GM23338 (cell line): ENCODE results near the gene MAP2K3. TPM values are rescaled to one million over a fixed set of nuclear protein-coding genes. Genes with fewer than 3 reads are reported as not detected.

Source experiments
- ATAC-seq: fragments of 200-7000 bp; cut with Tn5 transposase; 3 replicates; pipeline ENCODE4 v1.9.1; 2020
- DNase-seq: peaks from one replicate; pipeline ENCODE4 v3.0.0-alpha.2; 2015; ENCODE audit warnings: low spot score
- H2AFZ ChIP-seq: fragments of 200-600 bp; sonication (generic); 2 replicates; pipeline ENCODE4 v1.8.0; 2016; ENCODE audit warnings: antibody characterized with exemption, mild to moderate bottlenecking, moderate library complexity
- H3F3A ChIP-seq: fragments of 200-600 bp; sonication (generic); replicated peaks from 2 replicates; pipeline ENCODE4 v1.8.0; 2017; ENCODE audit warnings: antibody characterized with exemption, mixed run types, low read depth
- H3K27ac ChIP-seq: fragments of 200-600 bp; sonication (generic); 2 replicates; pipeline ENCODE4 v1.6.1; 2016; ENCODE audit warnings: low read depth
- H3K27me3 ChIP-seq: fragments of 200-600 bp; sonication (generic); 2 replicates; pipeline ENCODE4 v1.8.0; 2016; ENCODE audit warnings: mild to moderate bottlenecking, mixed run types, moderate library complexity; ENCODE audit not compliant: insufficient read depth
- H3K36me3 ChIP-seq: fragments of 200-600 bp; sonication (generic); 2 replicates; pipeline ENCODE4 v1.8.0; 2016; ENCODE audit warnings: mild to moderate bottlenecking; ENCODE audit not compliant: insufficient read depth
- H3K4me1 ChIP-seq: fragments of 200-600 bp; sonication (generic); 2 replicates; pipeline ENCODE4 v1.8.0; 2016; ENCODE audit warnings: mild to moderate bottlenecking, moderate library complexity; ENCODE audit not compliant: insufficient read depth
- H3K4me2 ChIP-seq: fragments of 200-600 bp; sonication (generic); 2 replicates; pipeline ENCODE4 v1.7.1; 2017; ENCODE audit warnings: mixed run types
- H3K4me3 ChIP-seq: fragments of 200-600 bp; sonication (generic); 2 replicates; pipeline ENCODE4 v1.6.1; 2016; ENCODE audit warnings: mixed run types
- H3K79me2 ChIP-seq: fragments of 200-600 bp; sonication (generic); replicated peaks from 2 replicates; pipeline ENCODE4 v1.8.0; 2017; ENCODE audit warnings: mild to moderate bottlenecking; ENCODE audit not compliant: insufficient read depth
- H3K9me2 ChIP-seq: fragments of 200-600 bp; sonication (generic); 2 replicates; pipeline ENCODE4 v1.8.0; 2017; ENCODE audit not compliant: insufficient read depth
- H4K20me1 ChIP-seq: fragments of 200-600 bp; sonication (generic); replicated peaks from 2 replicates; pipeline ENCODE4 v1.8.0; 2017; ENCODE audit warnings: mild to moderate bottlenecking; ENCODE audit not compliant: insufficient read depth
- H3K27ac Mint-ChIP-seq: 2 replicates; pipeline ENCODE4 v1.8.0; 2020; ENCODE audit warnings: inconsistent platforms, mild to moderate bottlenecking, moderate library complexity, mixed read lengths
- H3K27me3 Mint-ChIP-seq: 3 replicates; pipeline ENCODE4 v1.8.0; 2022; ENCODE audit warnings: low read depth, mild to moderate bottlenecking, moderate library complexity, mixed read lengths, inconsistent platforms; ENCODE audit not compliant: insufficient read depth, poor library complexity
- H3K36me3 Mint-ChIP-seq: 3 replicates; pipeline ENCODE4 v1.8.0; 2021; ENCODE audit warnings: low read depth, mild to moderate bottlenecking, inconsistent platforms, moderate library complexity, mixed read lengths
- H3K4me1 Mint-ChIP-seq: 3 replicates; pipeline ENCODE4 v1.8.0; 2020; ENCODE audit warnings: mild to moderate bottlenecking, inconsistent platforms, mixed read lengths
- H3K4me3 Mint-ChIP-seq: 3 replicates; pipeline ENCODE4 v1.8.0; 2021; ENCODE audit warnings: moderate library complexity, mild to moderate bottlenecking, inconsistent platforms, mixed read lengths
- H3K9me3 Mint-ChIP-seq: 3 replicates; pipeline ENCODE4 v1.8.0; 2020; ENCODE audit warnings: moderate library complexity, mild to moderate bottlenecking, inconsistent platforms, mixed read lengths
- CREB1 ChIP-seq: fragments of 250-450 bp; sonication (Bioruptor Pico); IDR thresholded peaks from 2 replicates; pipeline ENCODE4 v1.5.0; 2020; ENCODE audit warnings: low read depth, mild to moderate bottlenecking, moderate library complexity
- JUNB ChIP-seq: IDR thresholded peaks from one replicate; pipeline ENCODE4 v1.6.1; 2016; ENCODE audit warnings: antibody characterized with exemption; ENCODE audit not compliant: unreplicated experiment
- ZNF114 ChIP-seq: fragments of 250-450 bp; sonication (Bioruptor Pico); IDR thresholded peaks from 2 replicates; pipeline ENCODE4 v1.5.0; 2020; ENCODE audit warnings: mild to moderate bottlenecking, moderate library complexity
- ZNF331 ChIP-seq: fragments of 250-450 bp; sonication (Bioruptor Pico); IDR thresholded peaks from 2 replicates; pipeline ENCODE4 v1.5.0; 2020; ENCODE audit warnings: low read depth, mild to moderate bottlenecking, moderate library complexity
- polyA plus RNA-seq: library from polyadenylated mRNA; unstranded; fragments of >200 nt; fragmentation: Nextera tagmentation; extraction: Ambion mirVana; gene quantifications from 2 replicates; pipeline ENCODE4 v1.2.1, GENCODE V29; 2016
- total RNA-seq: library from RNA; depleted of rRNA; stranded (reverse); fragments of >200 nt; shearing (Covaris generic); gene quantifications from 2 replicates; pipeline ENCODE4 v1.2.3, GENCODE V29; 2014
- TF ChIP-seq, protein P1 (sequence below): IDR thresholded peaks from 2 replicates; pipeline ENCODE4 v1.6.1; 2016; ENCODE audit warnings: antibody characterized with exemption
- TF ChIP-seq, protein P2 (sequence below): fragments of 250-450 bp; sonication (Bioruptor Pico); IDR thresholded peaks from 2 replicates; pipeline ENCODE4 v1.5.0; 2020; ENCODE audit warnings: mild to moderate bottlenecking, moderate library complexity
- TF ChIP-seq, protein P3 (sequence below): IDR thresholded peaks from one replicate; pipeline ENCODE4 v1.6.1; 2018; ENCODE audit warnings: antibody characterized with exemption; ENCODE audit not compliant: unreplicated experiment

The MAP2K3 gene
- total and polyA plus RNA-seq, 2 experiments from 2014 or later: 28.5 to 31.7 TPM

DNA sequence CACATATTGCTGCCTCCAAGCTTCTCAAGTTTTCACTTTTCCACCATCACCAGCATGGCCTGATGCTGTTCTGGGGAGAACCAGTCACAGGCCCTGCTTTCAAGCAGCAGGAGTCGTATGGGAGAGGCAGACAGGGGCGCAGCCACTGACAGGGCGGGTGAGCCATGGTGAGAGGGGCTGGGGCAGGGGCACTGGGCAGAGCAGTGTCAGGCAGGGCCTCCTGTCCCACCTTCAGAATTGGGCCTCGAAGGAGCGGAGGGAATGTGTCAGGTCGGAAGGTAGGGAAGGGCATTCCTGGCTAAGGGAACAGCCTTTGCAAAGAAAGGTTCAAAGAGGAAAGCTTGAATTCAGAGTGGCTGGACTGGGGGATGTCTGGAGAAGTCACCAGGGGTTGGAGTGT is 4.9 kb upstream of the MAP2K3 start:
- no peak overlapping the region for H2AFZ ChIP-seq
- H3K27ac Mint-ChIP-seq: no peak overlapping the region

DNA sequence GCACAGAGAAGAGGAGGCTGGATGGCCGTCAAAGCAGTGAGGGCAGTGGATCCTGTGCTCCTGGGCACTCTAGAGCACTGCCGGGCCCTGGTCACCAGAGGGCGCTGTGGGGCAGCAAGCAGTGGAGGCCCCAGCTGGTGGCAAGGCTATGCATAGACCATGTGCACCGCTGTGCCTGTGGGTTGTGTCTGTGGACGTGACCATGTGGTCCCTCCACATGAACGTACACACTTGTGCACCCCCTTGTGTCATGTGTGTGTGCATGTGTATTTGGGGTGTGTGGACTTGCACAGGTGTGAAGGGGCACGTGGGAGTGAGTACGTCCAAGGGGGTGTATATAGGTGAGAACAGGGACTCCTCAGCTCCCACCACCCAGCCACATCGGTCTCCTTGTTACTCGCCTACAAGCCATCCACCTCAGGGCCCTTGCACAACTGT is 4.4 kb upstream of the MAP2K3 start:
- Mint-ChIP-seq H3K36me3 (no peaks in the 10 kb centered on the region; the same call in 2 of the 3 replicates), H3K27me3 (peaks cover 46% of the 10 kb centered on the region), H3K4me1 (peaks cover 8% of the 10 kb centered on the region), H3K4me3 (no peak overlapping the region), H3K9me3 (peaks cover 3% of the 10 kb centered on the region; the same call in 1 of the 3 replicates), H3K27ac (no peak overlapping the region)
- Histone ChIP-seq H3K9me2 (no peaks in the 10 kb centered on the region), H4K20me1 (no peaks in the 10 kb centered on the region; the same call in 1 of the 2 replicates), H3F3A (0 out of 2 replicates have a peak, but pooled peaks cover 3% of the 10 kb centered on the region), H3K4me1 (peaks cover 8% of the 10 kb centered on the region), H3K27me3 (peaks cover 46% of the 10 kb centered on the region), H3K27ac (no peak overlapping the region), H2AFZ (no peak overlapping the region), H3K4me3 (no peak overlapping the region), H3K36me3 (no peaks in the 10 kb centered on the region), H3K79me2 (peaks cover 1% of the 10 kb centered on the region; the same call in 1 of the 2 replicates), H3K4me2 (no peak overlapping the region)
- DNase-seq (peak; percentile 84), ATAC-seq (peak; percentile 28)
- TF ChIP-seq, protein P1, sequence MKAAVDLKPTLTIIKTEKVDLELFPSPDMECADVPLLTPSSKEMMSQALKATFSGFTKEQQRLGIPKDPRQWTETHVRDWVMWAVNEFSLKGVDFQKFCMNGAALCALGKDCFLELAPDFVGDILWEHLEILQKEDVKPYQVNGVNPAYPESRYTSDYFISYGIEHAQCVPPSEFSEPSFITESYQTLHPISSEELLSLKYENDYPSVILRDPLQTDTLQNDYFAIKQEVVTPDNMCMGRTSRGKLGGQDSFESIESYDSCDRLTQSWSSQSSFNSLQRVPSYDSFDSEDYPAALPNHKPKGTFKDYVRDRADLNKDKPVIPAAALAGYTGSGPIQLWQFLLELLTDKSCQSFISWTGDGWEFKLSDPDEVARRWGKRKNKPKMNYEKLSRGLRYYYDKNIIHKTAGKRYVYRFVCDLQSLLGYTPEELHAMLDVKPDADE: no peak
- TF ChIP-seq CREB1: no peak
- TF ChIP-seq, protein P2, sequence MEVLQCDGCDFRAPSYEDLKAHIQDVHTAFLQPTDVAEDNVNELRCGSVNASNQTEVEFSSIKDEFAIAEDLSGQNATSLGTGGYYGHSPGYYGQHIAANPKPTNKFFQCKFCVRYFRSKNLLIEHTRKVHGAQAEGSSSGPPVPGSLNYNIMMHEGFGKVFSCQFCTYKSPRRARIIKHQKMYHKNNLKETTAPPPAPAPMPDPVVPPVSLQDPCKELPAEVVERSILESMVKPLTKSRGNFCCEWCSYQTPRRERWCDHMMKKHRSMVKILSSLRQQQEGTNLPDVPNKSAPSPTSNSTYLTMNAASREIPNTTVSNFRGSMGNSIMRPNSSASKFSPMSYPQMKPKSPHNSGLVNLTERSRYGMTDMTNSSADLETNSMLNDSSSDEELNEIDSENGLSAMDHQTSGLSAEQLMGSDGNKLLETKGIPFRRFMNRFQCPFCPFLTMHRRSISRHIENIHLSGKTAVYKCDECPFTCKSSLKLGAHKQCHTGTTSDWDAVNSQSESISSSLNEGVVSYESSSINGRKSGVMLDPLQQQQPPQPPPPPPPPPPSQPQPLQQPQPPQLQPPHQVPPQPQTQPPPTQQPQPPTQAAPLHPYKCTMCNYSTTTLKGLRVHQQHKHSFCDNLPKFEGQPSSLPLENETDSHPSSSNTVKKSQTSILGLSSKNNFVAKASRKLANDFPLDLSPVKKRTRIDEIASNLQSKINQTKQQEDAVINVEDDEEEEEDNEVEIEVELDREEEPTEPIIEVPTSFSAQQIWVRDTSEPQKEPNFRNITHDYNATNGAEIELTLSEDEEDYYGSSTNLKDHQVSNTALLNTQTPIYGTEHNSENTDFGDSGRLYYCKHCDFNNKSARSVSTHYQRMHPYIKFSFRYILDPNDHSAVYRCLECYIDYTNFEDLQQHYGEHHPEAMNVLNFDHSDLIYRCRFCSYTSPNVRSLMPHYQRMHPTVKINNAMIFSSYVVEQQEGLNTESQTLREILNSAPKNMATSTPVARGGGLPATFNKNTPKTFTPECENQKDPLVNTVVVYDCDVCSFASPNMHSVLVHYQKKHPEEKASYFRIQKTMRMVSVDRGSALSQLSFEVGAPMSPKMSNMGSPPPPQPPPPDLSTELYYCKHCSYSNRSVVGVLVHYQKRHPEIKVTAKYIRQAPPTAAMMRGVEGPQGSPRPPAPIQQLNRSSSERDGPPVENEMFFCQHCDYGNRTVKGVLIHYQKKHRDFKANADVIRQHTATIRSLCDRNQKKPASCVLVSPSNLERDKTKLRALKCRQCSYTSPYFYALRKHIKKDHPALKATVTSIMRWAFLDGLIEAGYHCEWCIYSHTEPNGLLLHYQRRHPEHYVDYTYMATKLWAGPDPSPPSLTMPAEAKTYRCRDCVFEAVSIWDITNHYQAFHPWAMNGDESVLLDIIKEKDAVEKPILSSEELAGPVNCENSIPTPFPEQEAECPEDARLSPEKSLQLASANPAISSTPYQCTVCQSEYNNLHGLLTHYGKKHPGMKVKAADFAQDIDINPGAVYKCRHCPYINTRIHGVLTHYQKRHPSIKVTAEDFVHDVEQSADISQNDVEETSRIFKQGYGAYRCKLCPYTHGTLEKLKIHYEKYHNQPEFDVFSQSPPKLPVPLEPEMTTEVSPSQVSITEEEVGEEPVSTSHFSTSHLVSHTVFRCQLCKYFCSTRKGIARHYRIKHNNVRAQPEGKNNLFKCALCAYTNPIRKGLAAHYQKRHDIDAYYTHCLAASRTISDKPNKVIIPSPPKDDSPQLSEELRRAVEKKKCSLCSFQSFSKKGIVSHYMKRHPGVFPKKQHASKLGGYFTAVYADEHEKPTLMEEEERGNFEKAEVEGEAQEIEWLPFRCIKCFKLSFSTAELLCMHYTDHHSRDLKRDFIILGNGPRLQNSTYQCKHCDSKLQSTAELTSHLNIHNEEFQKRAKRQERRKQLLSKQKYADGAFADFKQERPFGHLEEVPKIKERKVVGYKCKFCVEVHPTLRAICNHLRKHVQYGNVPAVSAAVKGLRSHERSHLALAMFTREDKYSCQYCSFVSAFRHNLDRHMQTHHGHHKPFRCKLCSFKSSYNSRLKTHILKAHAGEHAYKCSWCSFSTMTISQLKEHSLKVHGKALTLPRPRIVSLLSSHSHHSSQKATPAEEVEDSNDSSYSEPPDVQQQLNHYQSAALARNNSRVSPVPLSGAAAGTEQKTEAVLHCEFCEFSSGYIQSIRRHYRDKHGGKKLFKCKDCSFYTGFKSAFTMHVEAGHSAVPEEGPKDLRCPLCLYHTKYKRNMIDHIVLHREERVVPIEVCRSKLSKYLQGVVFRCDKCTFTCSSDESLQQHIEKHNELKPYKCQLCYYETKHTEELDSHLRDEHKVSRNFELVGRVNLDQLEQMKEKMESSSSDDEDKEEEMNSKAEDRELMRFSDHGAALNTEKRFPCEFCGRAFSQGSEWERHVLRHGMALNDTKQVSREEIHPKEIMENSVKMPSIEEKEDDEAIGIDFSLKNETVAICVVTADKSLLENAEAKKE (CRISPR knock-in tag): no peak
- TF ChIP-seq ZNF331 (CRISPR knock-in tag): no peak

More for the DNA sequence above, 4.9 kb upstream of the MAP2K3 start:
- H3K4me2 ChIP-seq: no peak overlapping the region
- peaks cover 10% of the 10 kb centered on the region for H3K4me1 Mint-ChIP-seq
- no peaks in the 10 kb centered on the region for H4K20me1 ChIP-seq
- H3K27me3 ChIP-seq: peaks cover 51% of the 10 kb centered on the region
- ATAC-seq: no peak
- H3K9me3 Mint-ChIP-seq: peaks cover 3% of the 10 kb centered on the region; the same call in 1 of the 3 replicates
- H3K4me1 ChIP-seq: peaks cover 10% of the 10 kb centered on the region
- H3K27ac ChIP-seq: no peak overlapping the region
- DNase-seq: no peak
- no peaks in the 10 kb centered on the region for H3K36me3 ChIP-seq
- no peaks in the 10 kb centered on the region for H3K9me2 ChIP-seq
- H3K4me3 ChIP-seq: no peak overlapping the region
- no peak overlapping the region; the same call in 2 of the 3 replicates for H3K4me3 Mint-ChIP-seq
- H3K36me3 Mint-ChIP-seq: no peaks in the 10 kb centered on the region; the same call in 2 of the 3 replicates
- peaks cover 48% of the 10 kb centered on the region for H3K27me3 Mint-ChIP-seq
- H3K79me2 ChIP-seq: no peaks in the 10 kb centered on the region
- TF ChIP-seq, protein P3, sequence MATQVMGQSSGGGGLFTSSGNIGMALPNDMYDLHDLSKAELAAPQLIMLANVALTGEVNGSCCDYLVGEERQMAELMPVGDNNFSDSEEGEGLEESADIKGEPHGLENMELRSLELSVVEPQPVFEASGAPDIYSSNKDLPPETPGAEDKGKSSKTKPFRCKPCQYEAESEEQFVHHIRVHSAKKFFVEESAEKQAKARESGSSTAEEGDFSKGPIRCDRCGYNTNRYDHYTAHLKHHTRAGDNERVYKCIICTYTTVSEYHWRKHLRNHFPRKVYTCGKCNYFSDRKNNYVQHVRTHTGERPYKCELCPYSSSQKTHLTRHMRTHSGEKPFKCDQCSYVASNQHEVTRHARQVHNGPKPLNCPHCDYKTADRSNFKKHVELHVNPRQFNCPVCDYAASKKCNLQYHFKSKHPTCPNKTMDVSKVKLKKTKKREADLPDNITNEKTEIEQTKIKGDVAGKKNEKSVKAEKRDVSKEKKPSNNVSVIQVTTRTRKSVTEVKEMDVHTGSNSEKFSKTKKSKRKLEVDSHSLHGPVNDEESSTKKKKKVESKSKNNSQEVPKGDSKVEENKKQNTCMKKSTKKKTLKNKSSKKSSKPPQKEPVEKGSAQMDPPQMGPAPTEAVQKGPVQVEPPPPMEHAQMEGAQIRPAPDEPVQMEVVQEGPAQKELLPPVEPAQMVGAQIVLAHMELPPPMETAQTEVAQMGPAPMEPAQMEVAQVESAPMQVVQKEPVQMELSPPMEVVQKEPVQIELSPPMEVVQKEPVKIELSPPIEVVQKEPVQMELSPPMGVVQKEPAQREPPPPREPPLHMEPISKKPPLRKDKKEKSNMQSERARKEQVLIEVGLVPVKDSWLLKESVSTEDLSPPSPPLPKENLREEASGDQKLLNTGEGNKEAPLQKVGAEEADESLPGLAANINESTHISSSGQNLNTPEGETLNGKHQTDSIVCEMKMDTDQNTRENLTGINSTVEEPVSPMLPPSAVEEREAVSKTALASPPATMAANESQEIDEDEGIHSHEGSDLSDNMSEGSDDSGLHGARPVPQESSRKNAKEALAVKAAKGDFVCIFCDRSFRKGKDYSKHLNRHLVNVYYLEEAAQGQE: no peak
- TF ChIP-seq CREB1 (no peak), ZNF114 (CRISPR knock-in tag) (no peak), JUNB (no peak)
- 0 out of 2 replicates have a peak, but pooled peaks cover 3% of the 10 kb centered on the region for H3F3A ChIP-seq
